ENCODE measurements around the gene RAB11FIP2.

RAB11FIP2 gene

DNA sequence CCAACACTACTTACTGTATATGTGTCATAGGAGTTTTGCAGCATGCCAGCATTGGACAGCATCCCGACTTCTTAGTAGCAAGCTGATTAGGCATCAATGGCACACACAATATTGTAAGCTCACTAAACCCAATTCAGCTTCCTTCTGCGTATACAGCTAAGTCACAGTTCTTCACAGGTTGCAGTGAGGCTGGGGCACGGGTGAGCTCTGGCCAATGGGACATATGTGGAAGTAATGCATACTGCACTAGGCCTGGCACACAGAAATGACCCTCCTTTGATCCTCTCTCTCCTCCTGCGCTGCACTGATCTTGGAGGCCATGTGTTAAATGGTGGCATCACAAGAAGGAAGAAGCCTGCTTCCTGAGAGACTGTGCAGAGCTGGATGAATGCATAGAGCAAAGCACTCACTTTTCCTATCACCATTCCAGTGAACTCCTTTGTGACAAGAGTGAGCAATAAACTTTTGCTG is 11.9 kb downstream of the RAB11FIP2 start:
- no peak for DNase-seq (ENCODE audit: low read depth)

DNA sequence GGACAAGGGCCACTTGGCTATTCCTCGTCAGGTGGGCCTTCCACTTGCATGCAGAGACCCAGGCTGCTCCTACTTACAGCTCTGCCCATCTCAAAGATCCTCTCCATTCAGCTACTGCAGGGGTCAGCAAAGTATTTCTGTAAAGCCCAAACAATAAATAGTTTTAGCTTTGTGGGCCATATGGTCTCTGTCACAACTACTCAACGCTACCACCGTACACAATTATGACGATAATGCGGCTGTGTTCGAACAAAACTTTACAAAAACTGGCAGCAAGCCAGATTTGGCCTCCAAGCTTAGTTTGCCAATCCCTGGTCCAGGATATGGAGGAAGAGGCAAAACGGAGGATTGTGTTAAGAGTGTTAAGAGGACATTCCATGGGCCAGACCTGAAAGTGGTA is 12.8 kb downstream of the RAB11FIP2 start:
- DNase-seq (ENCODE audit: low read depth), result no peak

DNA sequence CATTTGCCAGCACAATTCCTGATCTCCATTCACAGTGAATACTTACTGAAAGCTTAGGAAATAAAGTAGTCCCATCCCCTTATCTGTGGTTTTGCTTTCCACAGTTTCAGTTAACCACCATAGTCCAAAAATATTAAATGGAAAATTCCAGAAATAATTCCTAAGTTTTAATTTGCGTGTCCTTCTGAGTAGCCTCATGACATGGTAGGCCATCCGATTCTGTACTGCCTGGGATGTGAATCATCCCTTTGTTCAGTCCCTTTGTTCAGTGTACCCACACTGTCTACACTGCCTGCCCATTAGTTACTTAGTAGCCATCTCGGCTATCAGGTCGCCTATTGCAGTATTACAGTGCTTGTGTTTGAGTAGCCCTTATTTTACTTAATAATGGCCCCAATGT is 14.2 kb downstream of the RAB11FIP2 start:
- peak; percentile 31 for DNase-seq (ENCODE audit: low read depth)

DNA sequence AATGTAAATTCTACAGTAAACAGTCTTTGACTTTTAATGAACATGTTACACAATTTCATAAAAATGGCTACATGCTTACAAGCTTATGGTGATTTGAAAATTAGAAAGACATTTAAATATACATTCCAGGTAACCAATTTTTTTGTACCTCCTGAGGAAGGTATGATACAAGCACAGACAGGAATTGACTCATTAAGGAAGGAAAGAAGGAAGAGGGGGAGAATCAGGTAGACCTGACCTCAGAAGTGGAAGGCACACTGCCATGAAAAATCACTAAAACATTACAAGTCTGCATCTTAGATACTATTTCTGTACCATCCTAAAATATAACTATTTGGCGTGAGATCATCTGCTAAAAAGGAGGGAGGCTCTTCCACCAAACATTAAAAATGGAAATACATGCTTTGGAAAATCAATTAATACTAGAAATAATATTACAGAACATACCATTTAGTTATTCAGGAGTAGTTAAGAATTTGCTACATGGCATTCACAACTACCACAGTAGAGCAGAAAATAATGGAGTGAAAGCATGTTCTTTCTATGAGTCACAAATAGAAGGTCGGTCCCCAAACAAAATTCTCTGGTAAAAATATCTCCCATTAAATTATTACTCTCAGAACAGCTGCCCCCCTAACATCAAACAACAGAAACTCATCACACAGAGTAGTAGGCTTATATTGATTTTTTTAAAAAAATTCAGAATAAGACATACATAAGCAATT is 15.2 kb downstream of the RAB11FIP2 start:
- DNase-seq (ENCODE audit: low read depth), result peak; percentile 39

DNA sequence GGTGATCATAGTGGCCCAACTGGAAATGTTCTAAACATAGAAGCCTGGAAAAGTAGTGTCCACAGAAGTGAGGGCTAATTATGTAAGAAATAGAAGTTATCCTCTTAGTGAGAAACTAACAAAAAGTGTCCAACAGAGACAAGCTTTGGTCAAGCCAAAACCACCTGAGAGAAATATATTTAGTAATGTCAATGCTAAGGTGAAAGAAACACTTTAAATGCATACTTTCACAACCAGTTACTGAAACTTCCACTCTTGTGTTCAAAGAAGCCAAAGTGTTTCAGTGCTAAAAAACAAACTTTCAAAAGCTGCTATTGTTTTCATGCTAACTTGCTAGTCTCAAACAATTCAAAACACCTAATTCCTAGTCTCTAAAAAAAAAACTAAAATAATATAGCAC is 18.1 kb downstream of the RAB11FIP2 start:
- no peak for DNase-seq (ENCODE audit: low read depth)

DNA sequence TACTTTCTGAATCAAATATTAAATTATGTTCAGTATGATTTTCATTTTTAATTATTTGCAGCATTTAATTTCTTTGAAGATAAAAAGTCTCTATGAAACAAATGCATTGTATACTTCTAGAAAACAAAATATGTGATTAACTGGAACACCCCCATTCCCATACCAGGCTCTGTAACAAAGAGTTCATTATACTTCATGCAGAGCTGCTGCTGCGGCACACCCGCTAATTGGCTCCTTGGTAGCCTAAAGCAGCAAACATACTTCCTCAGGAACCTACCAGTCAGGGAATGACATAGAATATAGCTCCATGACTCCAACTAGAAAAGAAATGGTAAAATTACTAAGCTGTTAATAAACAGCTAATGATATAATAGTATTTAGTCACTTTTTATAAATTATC is 19.3 kb downstream of the RAB11FIP2 start:
- DNase-seq (ENCODE audit: low read depth), result no peak

DNA sequence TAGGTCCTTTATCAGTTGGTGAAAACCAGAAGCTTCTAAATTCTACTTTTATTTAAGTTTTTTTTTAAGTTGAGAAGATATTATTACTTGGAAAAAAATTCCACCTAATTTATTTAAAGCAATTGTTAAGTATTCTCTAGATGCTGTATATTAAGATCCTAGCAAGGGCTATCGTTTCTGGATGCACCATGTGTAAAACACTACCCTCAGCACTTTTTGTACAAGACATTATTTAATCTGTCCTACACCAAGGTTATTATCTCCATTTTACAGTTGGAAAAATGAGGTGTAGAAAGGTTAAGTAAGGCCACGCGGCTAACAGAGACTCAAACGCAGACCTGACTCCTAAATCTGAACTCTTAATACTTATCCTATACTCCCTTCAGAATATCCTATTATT is 19.8 kb downstream of the RAB11FIP2 start:
- DNase-seq (ENCODE audit: low read depth), result no peak

DNA sequence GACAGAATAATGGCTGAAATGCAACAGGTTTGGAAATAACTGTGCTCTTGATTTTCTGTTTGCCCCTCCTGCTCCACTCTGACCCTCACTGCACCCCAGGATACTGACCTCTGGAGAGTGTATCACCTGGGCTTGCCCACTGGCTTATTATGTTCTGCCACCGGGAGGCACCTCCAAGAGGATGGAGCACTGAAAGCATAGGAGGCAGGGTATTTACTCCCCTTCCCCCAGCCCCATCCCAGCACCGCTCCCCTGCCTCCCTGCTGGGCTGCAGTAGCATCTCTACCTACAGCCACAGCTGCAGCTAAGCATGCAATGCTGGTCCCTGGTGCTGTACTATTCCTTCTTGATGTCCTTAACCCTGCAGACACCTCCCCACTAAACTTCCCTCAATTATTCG is 26.4 kb downstream of the RAB11FIP2 start:
- no peak for DNase-seq (ENCODE audit: low read depth)

DNA sequence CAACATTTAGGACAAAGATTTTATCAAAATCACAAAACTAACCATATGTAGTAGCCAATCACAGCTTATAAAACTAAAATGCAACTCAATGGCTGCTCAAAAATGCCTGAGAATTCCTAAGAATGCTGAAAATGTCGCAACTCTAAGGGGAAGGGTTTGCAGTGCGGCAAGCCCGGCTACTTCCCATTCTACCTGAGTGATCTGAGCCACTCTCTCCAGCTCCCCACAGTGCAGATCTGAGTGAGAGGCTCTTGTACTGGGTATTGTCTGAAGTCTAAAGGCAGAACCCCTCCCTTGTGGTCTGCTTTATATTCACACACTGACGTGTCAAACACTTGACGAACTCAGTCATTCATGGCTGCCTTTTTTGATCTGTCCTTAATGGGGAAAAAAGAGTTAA is 28.9 kb downstream of the RAB11FIP2 start:
- DNase-seq (ENCODE audit: low read depth), result no peak

DNA sequence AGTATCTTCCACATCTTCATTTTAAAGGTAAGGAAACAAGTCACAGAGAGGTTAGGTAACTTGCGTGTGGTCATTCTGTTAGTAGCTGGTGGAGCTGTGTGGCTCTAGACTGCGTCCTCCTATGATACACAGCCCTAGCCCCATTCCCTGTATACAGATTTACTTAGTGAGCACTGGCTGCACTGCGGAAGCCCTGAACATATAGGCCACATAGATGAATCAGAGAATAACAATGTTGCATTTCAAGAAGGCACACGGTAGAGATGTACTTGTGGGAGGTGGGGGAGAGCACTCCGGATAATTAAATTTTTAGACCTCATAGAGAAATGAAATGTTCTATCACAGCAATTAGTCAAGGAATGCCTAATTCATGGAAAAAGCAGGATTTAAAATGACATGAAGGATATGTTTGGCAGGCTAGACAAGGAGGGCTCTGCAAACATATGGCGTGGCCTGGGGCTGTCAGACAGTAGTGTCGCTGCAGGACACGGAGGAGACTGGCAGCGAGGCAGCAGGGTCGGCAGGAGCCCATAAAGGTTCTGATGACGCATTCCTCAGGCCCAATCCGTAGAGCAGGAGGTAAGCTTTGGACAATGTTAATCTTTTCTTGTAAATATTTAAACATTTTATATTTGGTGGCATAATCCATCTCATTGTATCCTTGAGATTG is 29.5 kb downstream of the RAB11FIP2 start:
- DNase-seq (ENCODE audit: low read depth), result no peak

DNA sequence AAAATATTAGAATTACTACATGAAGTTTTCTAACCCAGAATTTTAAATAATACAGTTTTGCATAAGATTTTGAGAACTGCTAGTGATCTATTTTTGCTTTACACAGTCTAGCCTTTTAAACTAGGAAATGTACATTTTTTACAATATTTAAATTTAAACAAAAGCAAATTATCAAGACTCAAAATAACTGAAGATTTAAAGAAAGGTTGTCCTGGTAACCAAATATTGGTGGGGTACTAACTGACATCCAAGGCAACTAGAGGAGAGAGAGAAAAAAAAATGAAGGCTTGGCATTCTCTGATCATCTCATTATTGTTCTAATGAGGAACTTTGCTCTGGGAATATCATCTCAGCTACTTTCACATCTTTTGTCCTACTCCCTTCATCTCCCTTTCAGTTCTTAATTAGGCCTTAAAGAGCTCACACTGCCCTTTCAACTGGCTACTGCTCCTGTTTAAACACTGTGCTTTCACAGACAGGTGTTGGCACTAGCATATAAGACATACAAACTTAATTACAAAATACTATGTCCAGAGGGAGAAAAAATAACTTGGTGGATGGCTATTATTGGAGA is 33.7 kb downstream of the RAB11FIP2 start:
- no peak for DNase-seq (ENCODE audit: low read depth)

DNA sequence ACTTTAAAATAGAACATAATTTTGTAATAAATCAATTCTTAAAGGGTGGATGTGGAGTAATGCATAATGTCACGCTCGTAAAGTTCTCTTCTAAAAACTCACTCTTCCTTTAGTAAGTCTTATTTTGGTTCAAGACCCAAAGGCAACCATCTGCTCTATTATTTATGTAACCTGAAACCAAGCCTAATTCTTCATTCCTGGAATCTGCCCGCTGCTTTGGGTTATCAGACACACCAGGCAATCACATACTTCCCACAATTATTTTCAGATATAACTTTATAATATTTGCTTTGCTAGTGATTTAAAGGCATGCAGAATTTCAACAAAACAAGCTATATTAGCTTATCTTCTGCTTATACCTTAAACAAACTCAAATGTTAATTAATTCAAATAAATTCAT is 39.0 kb downstream of the RAB11FIP2 start:
- no peak for DNase-seq (ENCODE audit: low read depth)

DNA sequence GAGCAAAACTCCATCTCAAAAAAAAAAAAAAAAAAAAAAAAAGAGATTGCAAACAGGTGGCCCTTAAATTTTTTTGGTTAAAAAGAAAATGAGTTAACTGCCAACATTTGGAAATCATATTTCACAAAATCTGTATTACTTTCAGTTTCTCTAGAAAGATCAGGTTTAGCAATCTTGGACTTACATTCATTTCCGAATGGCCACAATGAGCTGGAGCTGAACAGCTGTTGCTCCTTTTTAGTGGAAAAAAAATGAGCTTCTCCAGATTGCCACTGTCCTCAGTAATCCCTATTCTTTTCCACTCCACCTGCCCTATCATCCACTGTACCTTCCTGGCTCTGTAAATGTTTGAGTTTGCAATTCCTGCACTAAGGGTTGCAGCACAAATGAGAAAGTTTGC is 43.6 kb downstream of the RAB11FIP2 start:
- no peak for DNase-seq (ENCODE audit: low read depth)

DNA sequence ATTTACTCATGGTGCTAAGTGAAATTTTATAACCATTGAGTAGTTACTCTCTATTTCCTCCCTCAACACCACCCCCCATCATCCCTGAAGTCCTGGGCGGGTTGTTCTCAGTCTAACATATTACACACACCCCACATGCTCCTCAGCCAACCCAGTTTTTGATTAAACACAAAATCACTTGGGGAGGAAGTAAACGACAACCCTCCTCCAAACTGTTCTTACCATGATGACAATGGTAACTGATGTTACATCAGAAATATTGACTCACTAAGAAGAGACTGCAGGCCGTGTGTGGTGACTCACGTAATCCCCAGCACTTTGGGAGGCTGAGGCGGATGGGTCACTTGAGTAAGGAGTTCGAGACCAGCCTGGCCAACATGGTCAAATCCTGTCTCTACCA is 44.2 kb downstream of the RAB11FIP2 start:
- peak; percentile 59 for DNase-seq (ENCODE audit: low read depth)

DNA sequence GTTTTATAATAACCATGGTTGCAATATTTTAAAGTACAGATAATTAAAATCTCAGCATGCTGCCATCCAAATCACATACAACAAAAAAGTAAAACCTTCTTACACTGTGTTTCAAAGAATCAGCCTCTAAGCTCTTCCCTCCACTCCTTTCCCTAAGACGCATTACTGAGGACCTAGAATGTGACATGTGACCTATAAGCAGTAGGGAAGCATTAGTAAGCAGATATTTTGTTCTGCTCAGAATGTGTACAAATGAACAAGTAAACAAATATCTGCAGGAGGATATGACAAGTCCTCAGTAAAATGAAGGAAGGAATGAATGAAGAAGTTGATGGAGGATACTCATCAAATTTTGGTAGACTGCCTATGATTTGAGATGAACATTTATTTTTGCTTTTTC is 49.1 kb downstream of the RAB11FIP2 start:
- no peak for DNase-seq (ENCODE audit: low read depth)

DNA sequence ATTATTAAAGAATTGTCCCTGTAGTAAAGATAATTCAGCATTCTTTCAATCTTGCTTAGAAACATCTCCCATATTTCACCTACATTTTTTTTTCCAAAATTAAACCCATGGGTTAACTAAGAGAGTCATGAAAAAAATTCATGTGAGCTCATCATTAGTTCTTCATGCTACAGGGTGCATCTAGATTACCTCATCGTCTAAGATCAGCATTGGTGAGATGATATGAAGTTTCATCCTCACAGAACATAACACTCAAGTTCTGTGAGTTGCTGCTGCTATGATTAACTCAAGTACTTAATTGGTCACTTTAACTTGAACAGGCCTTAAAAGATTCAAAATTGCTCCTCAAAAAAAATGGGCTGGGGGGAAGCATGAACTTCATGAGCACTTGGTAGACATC is 50.0 kb downstream of the RAB11FIP2 start:
- DNase-seq (ENCODE audit: low read depth), result no peak

DNA sequence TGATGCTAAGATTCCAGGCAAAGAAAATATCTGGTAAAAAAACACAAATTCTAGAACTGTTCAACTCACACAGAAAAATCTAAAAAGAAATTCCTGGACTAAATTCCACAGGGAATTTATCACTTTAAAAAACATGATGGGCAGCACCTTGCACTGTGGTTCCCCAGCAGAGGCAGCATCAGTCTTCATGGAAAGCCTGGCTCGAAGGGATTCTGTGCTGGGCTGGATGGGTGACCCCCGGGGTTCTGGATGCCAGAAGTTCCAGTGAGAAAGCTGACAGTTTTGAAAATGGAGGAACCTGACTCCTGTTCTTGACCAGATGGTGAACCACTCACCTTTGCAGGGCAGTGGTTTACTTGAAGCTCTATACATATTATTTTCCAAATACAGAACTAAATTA is 52.0 kb downstream of the RAB11FIP2 start:
- DNase-seq (ENCODE audit: low read depth), result no peak

DNA sequence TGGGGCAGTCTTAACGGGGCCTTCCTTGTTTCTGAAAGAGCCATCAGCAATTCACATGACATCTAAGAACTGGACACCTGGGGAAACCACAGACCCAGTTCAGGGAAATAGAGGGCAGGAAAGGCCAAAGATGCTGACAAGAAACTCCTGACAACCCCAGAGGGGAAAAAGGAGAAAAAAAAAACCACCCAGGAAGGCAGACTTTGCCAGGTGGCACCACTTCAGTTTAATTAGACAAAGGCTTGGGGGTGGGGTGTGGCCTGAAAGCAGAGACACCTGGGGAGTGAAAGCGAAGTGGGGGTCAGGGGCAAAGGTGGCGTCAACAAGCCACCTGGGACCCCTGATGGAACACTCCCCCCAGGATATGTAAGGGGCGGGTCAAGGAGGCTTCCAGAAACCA is 53.6 kb downstream of the RAB11FIP2 start:
- DNase-seq (ENCODE audit: low read depth), result no peak

DNA sequence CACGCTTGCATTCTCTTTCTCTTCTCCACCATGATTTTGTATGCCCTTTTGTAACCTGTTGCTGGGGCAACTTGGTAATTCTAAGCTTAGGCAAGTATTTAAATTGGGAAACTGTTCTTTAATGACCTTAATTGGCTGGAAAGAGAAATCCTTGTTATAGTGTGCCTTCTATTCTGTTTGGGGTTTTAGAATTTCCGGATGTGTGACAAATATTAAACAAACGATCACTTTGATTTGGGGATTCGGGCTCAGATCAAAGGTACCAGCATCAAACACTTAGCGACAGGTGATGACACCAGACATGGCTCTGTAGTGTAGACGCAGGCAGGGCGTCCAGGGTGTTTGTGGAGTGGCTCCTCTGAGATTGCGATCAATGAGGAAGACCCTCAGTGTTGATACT is 55.0 kb downstream of the RAB11FIP2 start:
- no peak for DNase-seq (ENCODE audit: low read depth)

DNA sequence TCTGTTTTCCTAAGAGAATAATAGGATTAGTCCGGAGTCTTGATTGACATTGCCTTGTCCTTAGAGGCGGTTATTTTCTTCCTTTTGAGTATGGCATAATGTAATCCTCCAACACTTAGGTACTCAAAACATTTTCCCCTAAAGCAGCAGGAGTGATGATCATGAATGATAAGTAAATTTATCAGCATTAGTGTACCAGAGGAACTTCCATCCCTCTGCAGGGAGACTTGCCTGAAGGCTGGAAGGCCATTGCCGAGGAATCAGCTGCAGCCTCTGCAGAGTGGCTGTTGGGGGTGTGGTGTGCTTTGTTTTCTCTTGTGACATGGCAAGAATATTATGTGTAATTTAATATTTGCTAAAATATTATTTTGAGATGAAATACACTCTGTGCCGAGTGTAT is 56.8 kb downstream of the RAB11FIP2 start:
- DNase-seq (ENCODE audit: low read depth), result no peak

DNA sequence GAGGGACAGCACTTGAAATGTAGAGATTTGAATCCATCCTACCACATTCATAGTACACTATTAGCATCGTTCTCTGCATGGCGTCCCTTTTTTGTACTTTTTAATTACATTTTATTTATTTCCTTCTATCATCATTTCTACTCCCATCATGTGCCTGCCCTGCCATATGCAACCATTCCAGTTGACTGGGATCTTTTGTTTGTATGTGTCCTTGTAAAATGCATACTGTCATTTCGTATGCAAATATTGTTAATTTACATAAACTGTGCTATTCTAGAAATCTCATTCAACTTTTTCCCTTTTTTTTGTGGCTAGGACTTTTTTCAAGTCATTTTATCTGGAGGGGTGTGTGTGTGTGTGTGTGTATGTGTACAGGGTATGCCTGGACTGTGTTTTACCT is 57.9 kb downstream of the RAB11FIP2 start:
- DNase-seq (ENCODE audit: low read depth), result no peak

DNA sequence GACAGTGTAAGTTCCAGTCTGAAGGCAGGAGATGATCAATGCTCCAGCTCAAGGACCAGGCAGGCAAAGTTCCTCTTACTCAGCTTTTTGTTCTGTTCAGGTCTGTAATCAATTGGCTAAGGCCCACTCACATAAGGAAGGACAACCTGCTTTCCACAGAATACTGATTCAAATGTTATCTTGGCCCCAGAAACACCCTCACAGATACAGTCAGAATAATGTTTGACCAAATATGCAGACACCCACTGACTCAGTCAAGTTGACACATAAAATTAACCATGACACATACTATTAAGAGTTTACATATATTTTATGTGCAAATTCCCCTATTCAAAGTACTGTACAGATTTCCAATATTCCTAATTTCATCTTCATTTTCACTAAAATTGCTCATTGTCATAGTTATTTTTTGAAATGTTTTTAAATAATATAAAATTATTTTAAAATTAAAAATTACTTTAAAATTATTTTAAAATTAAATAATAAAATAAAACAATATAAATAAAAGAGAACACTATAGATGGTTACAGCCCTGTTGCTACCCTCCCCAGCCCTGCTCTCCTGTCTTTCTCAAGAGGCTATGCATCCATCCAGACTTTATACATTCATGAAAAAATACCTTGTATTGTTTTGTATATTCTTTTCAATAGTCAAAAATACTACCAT is 59.4 kb downstream of the RAB11FIP2 start:
- DNase-seq (ENCODE audit: low read depth), result no peak

DNA sequence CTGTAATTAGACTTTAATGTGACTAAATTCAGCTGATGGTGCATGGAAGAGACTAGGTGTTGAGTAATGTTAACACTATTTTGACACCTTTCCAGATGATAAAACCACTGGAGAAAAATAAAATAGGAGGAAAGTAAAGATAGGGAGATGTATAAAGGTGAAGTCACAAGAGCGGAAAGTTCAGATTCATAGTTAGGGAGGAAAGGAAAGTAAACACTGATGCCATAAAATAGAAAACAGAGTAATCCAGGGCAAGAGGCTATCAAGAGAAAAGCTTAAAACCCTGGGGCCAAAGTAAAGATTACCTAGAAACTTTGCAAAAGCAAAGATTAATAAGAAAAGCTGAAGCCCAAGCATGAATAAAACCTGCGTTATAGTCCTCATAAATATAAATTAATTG is 62.8 kb downstream of the RAB11FIP2 start:
- no peak for DNase-seq (ENCODE audit: low read depth)

Data from EH (cell line).